Embryonic facial prominence (tissue), 1 donor: ENCODE results near the gene CUX1.
"Not testable (repeated sequence)": the region's sequence is repeated elsewhere in the genome, so short reads cannot be mapped to it uniquely, and the experiment has no call there.

Experiments
- DNase-seq: peaks from one replicate; pipeline ENCODE4 v3.0.0-alpha.2; 2016; ENCODE audit errors: extremely low spot score

The CUX1 gene

DNA sequence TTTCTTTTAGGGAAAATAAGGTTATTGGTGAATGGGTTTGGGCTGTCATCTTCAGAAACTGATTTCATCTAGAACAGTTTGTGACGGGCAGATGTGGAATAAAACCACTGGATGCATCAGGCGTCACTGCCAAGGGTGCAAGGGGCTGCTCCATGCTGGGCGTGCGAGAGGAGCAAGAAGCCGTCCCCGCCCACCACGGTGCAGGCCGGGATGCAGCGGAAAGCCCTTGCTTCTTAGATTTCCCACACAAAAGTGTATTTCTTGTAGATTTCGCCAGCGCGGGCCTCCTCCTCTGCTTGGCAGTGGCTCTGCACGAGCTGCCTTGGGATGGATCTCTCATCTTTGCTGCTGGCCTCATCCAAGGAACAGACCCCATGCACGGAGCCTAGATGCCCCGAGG lies 189.3 kb downstream of the CUX1 start:
- DNase-seq = no peak

DNA sequence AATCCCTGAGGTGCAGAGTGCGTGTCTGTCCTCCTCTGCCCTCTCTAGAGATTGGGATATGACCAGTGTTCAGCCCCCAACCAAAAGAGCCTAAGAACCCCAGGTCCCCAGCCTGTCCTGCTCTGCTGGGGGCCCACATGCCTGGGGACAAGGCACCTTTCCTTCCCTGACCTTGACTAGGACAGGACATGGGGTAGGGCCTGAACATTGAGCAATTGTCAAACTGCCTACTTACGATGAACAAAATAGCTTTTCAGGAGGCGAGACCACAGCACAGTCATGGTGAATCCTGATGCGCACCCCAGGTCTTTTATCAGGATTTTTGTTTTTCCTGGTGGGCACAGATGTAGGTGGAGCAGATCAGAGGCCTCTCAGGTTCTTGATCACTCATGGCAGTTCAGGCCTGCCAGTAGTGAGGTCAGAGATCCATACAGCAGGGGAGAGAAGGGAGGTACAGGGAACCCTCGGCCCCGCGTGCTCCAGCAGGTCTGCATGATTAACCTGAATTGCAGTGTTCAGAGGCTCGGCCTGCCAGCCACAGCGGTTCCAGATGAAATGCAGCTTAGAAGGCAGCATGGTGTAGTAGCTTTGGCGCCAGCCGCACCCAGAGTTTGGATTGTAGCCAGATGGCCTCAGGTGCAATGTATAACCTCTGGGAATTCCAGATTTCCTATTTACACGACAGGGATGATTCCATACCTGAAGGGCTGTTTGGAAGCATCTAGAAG lies 191.3 kb downstream of the CUX1 start:
- DNase-seq = no peak

DNA sequence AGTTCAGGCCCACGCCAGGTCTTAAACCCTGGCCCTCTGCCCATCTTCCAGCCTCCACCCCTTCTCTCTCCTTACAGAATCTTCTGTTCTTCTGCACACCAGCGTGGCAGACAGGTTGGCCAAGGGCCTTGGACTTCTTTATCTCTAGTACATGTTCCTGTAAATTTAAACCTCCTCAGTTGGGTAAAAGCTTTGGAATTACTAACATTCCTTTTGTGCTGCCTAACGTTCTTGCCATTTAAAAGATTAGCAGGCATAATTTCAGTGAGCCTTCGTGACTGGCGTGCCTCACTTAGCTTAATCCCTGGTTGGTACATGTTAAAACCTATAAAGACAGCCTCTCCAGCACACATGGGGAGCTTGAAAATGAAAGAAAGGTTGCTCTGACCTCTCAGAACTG lies 192.2 kb downstream of the CUX1 start:
- DNase-seq = no peak

GRCh38 chr7:102012112-102012830 lies 194.8 kb downstream of the CUX1 start:
- DNase-seq = not testable (repeated sequence)

GRCh38 chr7:102012941-102013461 lies 195.6 kb downstream of the CUX1 start:
- DNase-seq = no peak

GRCh38 chr7:102018876-102019275 lies 201.4 kb downstream of the CUX1 start:
- no peak for DNase-seq

DNA sequence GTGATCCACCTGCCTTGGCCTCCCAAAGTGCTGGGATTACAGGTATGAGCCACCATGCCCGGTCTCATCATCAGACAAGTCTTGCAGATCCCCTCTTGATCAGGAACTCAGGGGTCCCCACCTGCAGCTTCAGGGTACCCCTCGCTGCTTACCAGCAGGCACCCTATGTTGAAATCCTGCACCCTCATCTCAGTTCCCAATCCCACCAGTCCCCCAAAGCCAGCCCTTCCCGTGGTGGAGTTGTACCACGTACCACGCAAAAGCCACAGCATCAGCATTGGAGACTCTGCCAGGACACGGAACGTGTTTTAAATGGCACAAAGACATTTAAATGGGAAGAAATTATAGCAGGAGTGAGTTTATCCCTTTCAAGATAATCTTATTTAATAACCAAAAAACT lies 202.0 kb downstream of the CUX1 start:
- DNase-seq = no peak

- no peak for DNase-seq
These were observed 204.6 kb downstream of the CUX1 start for GRCh38 chr7:102021841-102022618.

DNA sequence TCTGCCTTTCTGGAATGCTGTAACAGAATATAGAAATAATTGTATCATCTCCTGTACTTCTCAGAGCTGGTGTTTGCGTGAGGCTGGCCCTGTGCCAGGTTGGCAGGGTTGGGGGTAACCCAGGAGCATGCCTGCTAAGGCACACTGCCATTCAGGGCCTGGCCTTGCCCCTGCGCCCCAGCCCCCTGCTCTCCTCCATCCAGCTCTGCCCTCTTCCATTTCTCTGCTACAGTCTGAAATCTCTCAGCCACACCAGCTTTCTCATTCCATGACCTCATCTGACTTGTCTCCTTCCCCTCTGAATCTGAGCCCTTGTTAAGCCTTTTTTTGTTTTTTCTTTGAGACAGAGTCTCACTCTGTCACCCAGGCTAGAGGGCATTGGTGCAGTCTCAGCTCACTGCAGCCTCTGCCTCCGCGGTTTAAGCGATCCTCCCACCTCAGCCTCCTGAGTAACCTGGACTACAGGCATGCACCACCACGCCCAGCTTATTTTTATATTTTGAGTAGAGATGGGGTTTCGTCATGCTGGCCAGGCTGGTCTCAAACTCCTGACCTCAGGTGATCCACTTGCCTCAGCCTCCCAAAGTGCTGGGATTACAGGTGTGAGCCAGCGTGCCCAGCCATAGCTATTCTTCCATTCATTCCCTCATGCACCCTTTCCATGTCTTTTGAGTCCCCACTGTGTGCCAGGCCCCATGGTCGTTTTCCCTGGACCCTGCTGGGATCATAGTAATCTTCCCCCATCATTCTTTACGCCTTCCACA lies 206.8 kb downstream of the CUX1 start:
- no peak for DNase-seq

DNA sequence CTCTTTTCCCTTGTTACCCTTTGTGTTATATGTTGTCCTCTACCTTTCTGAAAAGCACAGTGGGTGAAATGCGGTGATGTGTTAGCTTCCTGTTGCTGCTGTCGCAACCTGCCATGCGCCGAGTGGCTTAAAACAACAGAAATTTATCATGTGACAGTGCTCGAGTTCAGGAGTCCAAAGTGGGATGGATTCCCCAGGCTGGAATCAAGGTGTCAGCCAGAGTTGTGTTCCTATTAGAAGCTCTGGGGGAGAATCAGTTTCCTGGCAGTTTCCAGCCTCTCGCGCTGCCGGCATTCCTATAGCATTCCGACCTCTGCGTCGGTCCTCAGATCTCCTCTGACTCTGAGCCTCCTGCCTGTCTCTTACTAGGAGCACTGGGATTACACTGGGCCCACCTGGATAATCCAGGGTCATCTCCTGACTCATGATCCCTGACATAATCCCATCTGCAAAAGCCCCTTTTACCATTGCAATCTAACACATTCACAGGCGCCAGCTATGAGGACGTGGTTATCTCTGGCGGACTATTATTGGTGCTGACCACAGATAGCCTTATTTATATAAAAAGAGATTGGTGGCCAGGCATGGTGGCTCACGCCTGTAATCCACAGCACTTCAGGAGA lies 207.5 kb downstream of the CUX1 start:
- no peak for DNase-seq

DNA sequence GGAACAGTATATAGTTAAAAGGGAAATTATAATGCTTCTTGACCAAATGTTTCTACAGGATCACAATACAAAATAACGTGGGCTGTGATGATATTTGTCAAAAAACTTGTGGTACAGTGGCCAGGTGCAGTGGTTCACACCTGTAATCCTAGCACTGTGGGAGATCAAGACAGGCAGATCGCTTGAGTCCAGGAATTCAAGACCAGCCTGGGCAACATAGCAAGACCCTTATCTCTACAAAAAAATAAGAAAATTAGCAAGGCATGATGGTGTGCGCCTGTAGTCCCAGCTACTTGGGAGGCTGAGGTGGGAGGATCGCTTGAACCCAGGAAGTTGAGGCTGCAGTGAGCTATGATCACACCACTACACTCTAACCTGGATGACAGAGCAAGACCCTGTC lies 208.4 kb downstream of the CUX1 start:
- not testable (repeated sequence) for DNase-seq

DNA sequence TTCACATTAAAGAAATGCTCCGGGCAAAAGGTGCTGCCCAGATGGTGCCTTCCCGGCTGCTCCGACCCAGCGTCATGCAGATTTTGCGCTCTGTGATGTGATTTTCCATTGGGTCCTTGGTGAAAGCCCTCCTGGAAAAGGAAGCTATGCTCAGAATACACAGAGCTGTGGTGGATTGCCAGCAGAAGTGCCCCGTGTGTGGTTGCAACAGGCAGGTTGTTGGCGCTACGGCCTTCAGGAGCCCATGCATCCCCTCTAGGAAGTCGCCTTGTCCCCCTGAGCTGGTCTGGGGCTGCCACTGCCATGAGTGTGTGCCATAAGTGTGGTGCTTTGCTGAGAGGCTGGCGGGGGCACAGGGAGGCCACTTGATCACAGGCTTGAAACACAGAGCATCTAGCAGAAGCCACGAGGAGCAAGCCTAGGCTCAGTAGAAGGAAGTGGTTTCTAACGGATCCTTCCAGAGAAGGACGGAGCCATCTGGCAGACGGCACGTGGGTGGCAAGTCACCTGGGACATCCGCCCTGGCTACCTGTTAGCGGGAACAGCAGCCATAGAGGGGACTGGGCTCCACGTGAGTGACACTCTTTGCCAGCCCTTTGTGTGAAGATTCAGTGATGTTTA lies 210.9 kb downstream of the CUX1 start:
- no peak for DNase-seq

DNA sequence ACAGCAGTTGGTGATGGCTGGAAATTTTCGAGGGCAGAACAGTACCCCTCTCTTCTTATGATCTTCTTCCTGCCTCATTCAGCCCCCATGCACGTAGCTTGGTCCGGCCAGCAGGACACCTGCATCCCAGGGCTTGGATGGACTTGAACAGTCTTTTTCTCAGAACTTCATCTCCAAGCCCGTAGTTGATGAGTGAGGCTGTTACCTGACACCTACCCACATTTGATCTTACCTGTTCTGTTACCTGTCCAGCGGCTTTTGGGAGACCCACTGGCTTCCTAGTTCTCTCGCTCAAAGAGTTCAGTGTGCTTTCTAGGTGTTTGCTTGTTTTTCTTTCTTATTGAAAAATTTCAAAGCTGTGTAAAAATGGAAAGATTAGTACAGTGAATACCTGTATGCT lies 212.2 kb downstream of the CUX1 start:
- no peak for DNase-seq

GRCh38 chr7:102030696-102031095 lies 213.3 kb downstream of the CUX1 start:
- no peak for DNase-seq

DNA sequence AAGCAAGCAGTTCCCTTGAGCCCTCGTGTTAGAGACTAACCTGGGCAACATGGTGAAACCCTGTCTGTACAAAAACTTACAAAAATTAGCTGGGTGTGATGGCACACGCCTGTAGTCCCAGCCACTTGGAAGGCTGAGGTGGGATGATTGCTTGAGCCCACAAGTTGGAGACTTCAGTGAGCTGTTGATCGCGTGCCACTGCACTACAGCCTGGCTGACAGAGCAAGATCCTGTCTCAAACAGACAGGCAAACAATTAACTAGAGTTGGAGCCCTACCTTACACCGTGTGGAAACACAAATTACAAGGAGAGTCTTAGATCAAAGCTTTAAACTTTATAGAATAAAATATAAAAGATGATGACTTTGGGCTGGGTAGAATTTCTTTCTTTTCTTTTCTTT lies 219.5 kb downstream of the CUX1 start:
- DNase-seq = no peak

DNA sequence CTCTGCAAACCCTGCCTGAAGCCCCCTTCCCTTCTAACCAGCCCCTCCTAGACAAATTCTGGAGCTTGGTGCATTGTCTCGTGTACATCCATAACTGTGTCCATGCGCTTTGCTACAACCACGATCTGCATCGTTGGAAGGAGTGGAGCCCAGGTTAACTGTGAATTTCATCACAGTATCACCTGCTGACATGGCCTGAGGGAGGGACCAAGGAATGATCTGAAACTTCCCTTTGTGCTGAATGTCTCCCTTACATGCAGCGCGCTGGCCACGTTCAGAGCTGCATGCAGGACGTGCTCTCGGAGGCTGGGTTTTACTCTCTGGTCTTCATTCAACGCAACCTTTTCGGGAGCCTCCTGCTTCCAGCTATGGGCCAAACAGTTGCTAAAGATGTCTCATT lies 222.3 kb downstream of the CUX1 start:
- DNase-seq = no peak

GRCh38 chr7:102040569-102040968 lies 223.1 kb downstream of the CUX1 start:
- no peak for DNase-seq

DNA sequence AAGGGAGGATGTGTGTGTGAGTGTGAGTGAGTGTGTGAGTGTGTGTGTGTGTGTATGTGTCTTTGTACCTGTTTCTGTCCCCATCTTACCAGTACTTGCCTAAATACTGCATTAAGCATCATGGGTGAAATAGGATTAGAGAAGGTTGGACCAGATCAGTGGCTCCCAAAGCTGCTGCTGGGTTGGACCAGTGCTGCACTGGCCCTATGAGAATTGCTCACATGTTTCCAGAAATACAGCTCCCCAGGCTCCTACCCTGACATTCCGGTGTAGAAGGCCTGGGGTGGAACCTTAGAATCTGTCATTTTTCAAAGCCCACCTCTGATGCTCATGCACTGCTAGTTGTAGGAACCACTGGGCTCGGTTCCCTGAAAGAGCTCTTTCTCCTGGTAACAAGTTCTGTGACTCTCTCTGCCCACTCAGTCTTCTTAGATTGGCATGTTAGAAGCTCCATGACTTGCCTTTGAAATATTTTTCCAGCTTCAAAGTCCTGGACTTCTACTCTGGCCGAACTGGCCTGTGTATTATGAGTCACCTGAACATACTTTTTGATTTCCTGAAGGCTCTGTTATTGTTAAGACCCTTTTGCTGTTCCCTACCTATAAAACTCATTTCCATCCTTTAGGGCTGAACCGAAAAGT lies 224.7 kb downstream of the CUX1 start:
- DNase-seq = no peak

DNA sequence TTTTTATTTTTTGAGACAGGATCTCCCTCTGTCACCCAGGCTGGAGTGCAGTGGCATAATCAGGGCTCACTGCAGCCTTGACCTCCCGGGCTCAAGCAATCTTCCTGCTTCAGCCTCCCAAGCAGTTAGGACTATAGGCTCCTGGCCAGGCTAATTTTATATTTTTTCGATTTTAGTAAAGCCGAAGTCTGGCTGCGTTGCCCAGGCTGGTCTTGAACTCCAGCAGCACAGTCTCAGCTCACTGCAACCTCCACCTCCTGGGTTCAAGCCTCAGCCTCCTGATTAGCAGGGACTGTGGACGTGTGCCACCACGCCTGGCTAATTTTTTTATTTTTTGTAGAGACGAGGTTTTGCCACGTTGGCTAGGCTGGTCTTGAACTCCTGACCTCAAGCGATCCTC lies 225.4 kb downstream of the CUX1 start:
- not testable (repeated sequence) for DNase-seq

GRCh38 chr7:102044641-102044983 lies 227.2 kb downstream of the CUX1 start:
- no peak for DNase-seq
